ENCODE measurements around the gene TEFM. TPM values are rescaled to one million over a fixed set of nuclear protein-coding genes. Genes with fewer than 3 reads are reported as not detected.

Gene TEFM
- total and polyA plus RNA-seq, 2 of the 8 experiments (the other 6 are each of a cell fraction or from before 2014, with no cell fraction given): 6.1 to 10.9 TPM

GRCh38 chr17:30952638-30953393 is 46.8 kb upstream of the TEFM start:
- H3K14ac ChIP-seq (ENCODE audit: insufficient read length): no peak overlapping the region
- no peaks in the 10 kb centered on the region for H3K36me3 ChIP-seq (ENCODE audit: control insufficient read depth in 2 of 4, insufficient read depth in 4 of 4, low read length in 3 of 4)
- H3K4me2 ChIP-seq (ENCODE audit: insufficient read depth in 1 of 2, low read depth in 2 of 2, low read length in 2 of 2): no peak overlapping the region
- H3K4me1 ChIP-seq (replicated peaks in 1 of 4; ENCODE audit: control insufficient read depth in 3 of 4, insufficient read depth in 4 of 4, low read length in 3 of 4): peaks cover 0 to 3% (median 0%) of the 10 kb centered on the region in 4 experiments; a peak in 2 of 7 replicates
- no peak overlapping the region for H3K23ac ChIP-seq (ENCODE audit: insufficient read length)
- H2AK5ac ChIP-seq (ENCODE audit: low read depth, low read length): no peak overlapping the region
- POLR2A ChIA-PET (ENCODE audit: partially characterized antibody): interaction anchor here (1.2 kb wide), 1 partner anchor 46 kb away, joined by 3 read pairs; no protein-coding TSS in a partner anchor
- no peak overlapping the region for H2BK15ac ChIP-seq (ENCODE audit: low read length)
- DNase-seq (ENCODE audit: low read depth in 1 of 2, low spot score in 2 of 2): no peak
- H2BK20ac ChIP-seq (ENCODE audit: low read length): no peak overlapping the region
- H4K91ac ChIP-seq (replicated peaks; ENCODE audit: insufficient read length, low read length): no peak overlapping the region
- no peaks in the 10 kb centered on the region for H3K9me3 ChIP-seq (ENCODE audit: insufficient read depth in 2 of 2, low read depth in 1 of 2, low read length in 1 of 2)
- H2AFZ ChIP-seq (ENCODE audit: low read length): no peak overlapping the region
- FAIRE-seq: no peak
- H2BK120ac ChIP-seq (replicated peaks; ENCODE audit: low read depth, low read length): no peak overlapping the region
- H3K79me1 ChIP-seq (ENCODE audit: low read depth, low read length): no peaks in the 10 kb centered on the region
- no peak overlapping the region for H3K4ac ChIP-seq (replicated peaks; ENCODE audit: insufficient read length, low read depth, low read length)
- no peak overlapping the region for H3K18ac ChIP-seq (ENCODE audit: extremely low read depth, low read length)
- no peaks in the 10 kb centered on the region for H3K79me2 ChIP-seq (ENCODE audit: control insufficient read depth in 1 of 2, insufficient read depth in 2 of 2, low read length in 2 of 2)
- no peak overlapping the region for H4K8ac ChIP-seq (ENCODE audit: extremely low read depth, insufficient read depth, low read length)
- 91% methylated on average over 9 of the region's 9 CpGs; no CpG with 5 or more reads in 1 of the 2 experiments for WGBS, 2 experiments (ENCODE audit: extremely low coverage in 1 of 2, insufficient coverage in 1 of 2, insufficient read length in 1 of 2, insufficient replicate concordance in 2 of 2, low coverage in 1 of 2, low lambda C conversion rate in 2 of 2, missing lambda C conversion rate in 1 of 2)
- TF ChIP-seq CHD2 (IDR thresholded peaks at IDR 0.05; ENCODE audit: low read length): no peak
- TF ChIP-seq JUND (IDR thresholded peaks at IDR 0.05; ENCODE audit: low read length): no peak
- no peak for TF ChIP-seq KDM5A (IDR thresholded peaks at IDR 0.05; ENCODE audit: low read length)
- no peak for TF ChIP-seq KDM1A (IDR thresholded peaks at IDR 0.05; ENCODE audit: borderline replicate concordance, low read length)
- no peak for TF ChIP-seq SIRT6 (IDR thresholded peaks at IDR 0.05; ENCODE audit: low read length)
- no peak for TF ChIP-seq RXRA (IDR thresholded peaks at IDR 0.05; ENCODE audit: insufficient read depth, low read depth, low read length)
- TF ChIP-seq ATF2 (IDR thresholded peaks at IDR 0.05; ENCODE audit: low read length): no peak
- TF ChIP-seq E2F6 (IDR thresholded peaks at IDR 0.05): no peak
- TF ChIP-seq CHD1 (IDR thresholded peaks at IDR 0.05; ENCODE audit: low read depth, low read length): no peak
- TF ChIP-seq, protein P1, sequence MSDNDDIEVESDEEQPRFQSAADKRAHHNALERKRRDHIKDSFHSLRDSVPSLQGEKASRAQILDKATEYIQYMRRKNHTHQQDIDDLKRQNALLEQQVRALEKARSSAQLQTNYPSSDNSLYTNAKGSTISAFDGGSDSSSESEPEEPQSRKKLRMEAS (IDR thresholded peaks at IDR 0.05): no peak
- no peak for TF ChIP-seq BRCA1 (IDR thresholded peaks at IDR 0.05; ENCODE audit: low read depth, low read length)
- CTCF ChIA-PET (ENCODE audit: partially characterized antibody): no interaction called here
- no peak overlapping the region for H3K4me3 ChIP-seq (ENCODE audit: extremely low read depth in 1 of 4, insufficient read depth in 2 of 4, low read depth in 3 of 4, low read length in 4 of 4)
- no peak overlapping the region for H3K56ac ChIP-seq (replicated peaks; ENCODE audit: insufficient read length, low read depth, low read length)
- no peaks in the 10 kb centered on the region for H4K20me1 ChIP-seq (replicated peaks in 1 of 2; ENCODE audit: control insufficient read depth in 1 of 2, insufficient read depth in 2 of 2, low read length in 2 of 2)
- no peak overlapping the region for H2BK5ac ChIP-seq (ENCODE audit: low read depth, low read length)
- H3K27ac ChIP-seq (ENCODE audit: low read depth, low read length): no peak overlapping the region
- no peaks in the 10 kb centered on the region for H3K23me2 ChIP-seq (ENCODE audit: low read depth, low read length)
- H4K5ac ChIP-seq (ENCODE audit: insufficient read length, low read depth, low read length): no peak overlapping the region
- H2BK12ac ChIP-seq (ENCODE audit: low read depth, low read length): no peak overlapping the region
- H3K9ac ChIP-seq (replicated peaks in 1 of 4; ENCODE audit: extremely low read depth in 1 of 4, low read depth in 3 of 4, low read length in 3 of 4): no peak overlapping the region
- H3K27me3 ChIP-seq (replicated peaks in 1 of 4; ENCODE audit: control insufficient read depth in 3 of 4, extremely low read depth in 1 of 4, insufficient read depth in 3 of 4, low read length in 3 of 4): no peaks in the 10 kb centered on the region
